GM12873 (cell line): Measurements from ENCODE around the gene SLCO2A1.

ENCODE experiments used
- CTCF ChIP-seq: IDR thresholded peaks from 2 replicates; pipeline ENCODE4 v1.5.1; 2012; ENCODE audit warnings: low read depth, mild to moderate bottlenecking, moderate library complexity, low read length, control low read depth; ENCODE audit not compliant: insufficient read depth; ENCODE audit errors: missing control alignments

Gene SLCO2A1

GRCh38 chr3:134038716-134039115 lies 9.0 kb upstream of the SLCO2A1 start:
- TF ChIP-seq CTCF = no peak

- TF ChIP-seq CTCF = no peak
Measured at GRCh38 chr3:134038071-134038491, 8.4 kb upstream of the SLCO2A1 start.

DNA sequence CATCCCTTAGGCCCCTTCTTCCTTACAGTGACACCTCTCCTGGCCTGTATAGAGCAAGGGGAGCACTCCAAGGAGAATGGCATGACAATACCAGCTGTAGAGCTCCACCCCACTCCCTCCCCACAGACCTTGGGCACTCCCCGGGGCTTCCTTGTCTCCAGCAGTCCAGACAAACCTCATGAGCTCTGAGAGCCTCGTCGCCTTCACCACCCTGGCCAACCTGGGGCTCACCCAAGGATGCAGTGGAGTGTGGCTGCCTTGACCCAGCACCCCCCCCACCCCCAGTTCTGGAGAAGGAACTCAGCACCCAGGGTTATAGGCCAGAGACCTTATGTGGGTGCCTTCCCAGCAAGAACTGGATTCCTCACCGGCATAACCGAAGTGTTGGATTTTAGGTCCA lies 7.4 kb upstream of the SLCO2A1 start:
- no peak for TF ChIP-seq CTCF

DNA sequence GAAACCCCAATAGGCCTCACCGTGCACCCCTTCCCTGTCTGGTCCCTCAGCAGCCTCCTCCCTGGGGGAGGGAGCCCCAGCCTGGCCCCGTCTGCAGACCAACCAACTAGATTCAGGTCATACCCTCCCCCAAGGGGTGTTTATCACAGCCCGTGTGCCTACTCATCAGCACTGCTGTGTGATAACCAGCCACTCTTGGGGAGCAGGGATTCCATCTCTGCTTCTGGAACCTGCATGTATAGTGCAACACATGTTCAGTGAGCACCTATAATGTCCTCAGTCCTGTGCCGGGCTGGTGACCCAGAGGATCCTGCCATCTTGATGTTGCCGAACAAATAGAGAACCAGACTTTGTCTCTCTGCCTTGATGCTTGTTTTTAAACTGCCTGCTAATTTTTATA lies 6.6 kb upstream of the SLCO2A1 start:
- no peak for TF ChIP-seq CTCF

DNA sequence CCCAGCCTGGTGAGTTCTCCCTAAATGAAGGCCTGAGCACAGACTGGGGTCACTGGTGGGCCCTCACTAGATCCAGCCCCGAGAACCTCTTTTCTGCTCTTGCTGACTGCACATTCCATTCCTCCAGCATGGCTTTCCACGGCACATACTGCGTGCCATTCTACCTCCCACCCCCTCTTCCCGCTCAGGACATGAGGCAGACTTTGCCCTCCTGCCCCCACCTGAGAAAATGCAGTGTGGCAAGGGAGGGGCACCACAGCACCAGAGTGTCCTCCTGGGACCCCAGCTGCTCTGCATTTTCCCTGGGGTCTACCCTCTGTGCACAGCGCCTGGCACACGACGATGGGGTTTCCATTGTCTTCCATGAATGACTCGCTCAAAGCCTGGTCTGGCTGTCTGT lies 6.1 kb upstream of the SLCO2A1 start:
- TF ChIP-seq CTCF = no peak

- no peak for TF ChIP-seq CTCF
Measured at GRCh38 chr3:134034005-134034785, 4.5 kb upstream of the SLCO2A1 start.

GRCh38 chr3:134033315-134033996 lies 3.7 kb upstream of the SLCO2A1 start:
- TF ChIP-seq CTCF = no peak
